OCI-LY3 (cell line): ENCODE results near the gene KCNIP1.
"Not testable (repeated sequence)": the region's sequence is repeated elsewhere in the genome, so short reads cannot be mapped to it uniquely, and the experiment has no call there.

Experiments used
- EZH2phosphoT487 ChIP-seq: fragments of 200-600 bp; shearing (Covaris generic); IDR thresholded peaks from 2 replicates; pipeline ENCODE4 v1.6.1; 2018; ENCODE audit warnings: antibody characterized with exemption, mixed run types, low read depth
- TF ChIP-seq, protein P1 (sequence below): fragments of 200-600, 300-600 bp; sonication (generic); IDR thresholded peaks from 2 replicates; pipeline ENCODE4 v1.5.1; 2014; ENCODE audit warnings: antibody characterized with exemption, low read length, low read depth

DNA sequence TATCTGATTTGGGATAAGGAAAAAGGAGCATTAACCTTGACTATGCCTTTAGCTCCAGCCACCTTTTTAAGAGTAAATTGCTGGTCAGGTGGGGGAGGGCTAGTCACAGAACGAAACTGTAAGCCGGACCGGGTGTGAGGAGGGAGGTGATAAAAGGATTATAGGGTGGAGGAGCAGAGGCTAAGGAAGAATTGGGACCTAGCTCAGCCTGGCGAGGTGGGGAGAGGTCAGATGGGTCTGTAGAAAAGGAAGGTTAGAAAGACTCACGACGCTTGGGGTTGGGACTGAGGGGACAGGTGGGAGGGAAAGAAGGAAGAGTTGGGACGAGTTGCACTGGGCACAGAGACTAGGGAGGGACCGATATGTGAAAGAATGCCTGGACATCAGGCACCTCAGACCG lies 262.0 kb downstream of the KCNIP1 start:
- TF ChIP-seq, protein P1, sequence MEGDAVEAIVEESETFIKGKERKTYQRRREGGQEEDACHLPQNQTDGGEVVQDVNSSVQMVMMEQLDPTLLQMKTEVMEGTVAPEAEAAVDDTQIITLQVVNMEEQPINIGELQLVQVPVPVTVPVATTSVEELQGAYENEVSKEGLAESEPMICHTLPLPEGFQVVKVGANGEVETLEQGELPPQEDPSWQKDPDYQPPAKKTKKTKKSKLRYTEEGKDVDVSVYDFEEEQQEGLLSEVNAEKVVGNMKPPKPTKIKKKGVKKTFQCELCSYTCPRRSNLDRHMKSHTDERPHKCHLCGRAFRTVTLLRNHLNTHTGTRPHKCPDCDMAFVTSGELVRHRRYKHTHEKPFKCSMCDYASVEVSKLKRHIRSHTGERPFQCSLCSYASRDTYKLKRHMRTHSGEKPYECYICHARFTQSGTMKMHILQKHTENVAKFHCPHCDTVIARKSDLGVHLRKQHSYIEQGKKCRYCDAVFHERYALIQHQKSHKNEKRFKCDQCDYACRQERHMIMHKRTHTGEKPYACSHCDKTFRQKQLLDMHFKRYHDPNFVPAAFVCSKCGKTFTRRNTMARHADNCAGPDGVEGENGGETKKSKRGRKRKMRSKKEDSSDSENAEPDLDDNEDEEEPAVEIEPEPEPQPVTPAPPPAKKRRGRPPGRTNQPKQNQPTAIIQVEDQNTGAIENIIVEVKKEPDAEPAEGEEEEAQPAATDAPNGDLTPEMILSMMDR, result not testable (repeated sequence)
- TF ChIP-seq EZH2phosphoT487, result not testable (repeated sequence)
